Panc1 (cell line): ENCODE results near the gene MRPL10. TPM values are rescaled to one million over a fixed set of nuclear protein-coding genes. Genes with fewer than 3 reads are reported as not detected.

ENCODE experiments used
- ATAC-seq: fragments of 200-7000 bp; cut with Tn5 transposase; 2 replicates; pipeline ENCODE4 v1.9.1; 2020; ENCODE audit warnings: mild to moderate bottlenecking, moderate library complexity
- BruUV-seq: library from RNA; stranded (reverse); fragments of 400-500 nt; replicated peaks from 2 replicates; lab custom pipeline; 2021; lab: Mats Ljungman, UMichigan
- CTCF ChIA-PET: fragments of 300-600 bp; sonication (Branson Sonifier 250); formaldehyde crosslinking; loops from one replicate; lab custom pipeline; 2022; ENCODE audit warnings: antibody characterized with exemption; lab: Charles Lee
- POLR2A ChIA-PET: fragments of 300-600 bp; sonication (Branson Sonifier 250); formaldehyde crosslinking; loops from one replicate; lab custom pipeline; 2022; ENCODE audit warnings: antibody characterized with exemption; lab: Charles Lee
- DNase-seq: peaks from one replicate; pipeline ENCODE4 v3.0.0-alpha.2; 2010; ENCODE audit warnings: low read depth, low spot score
- H3K27ac ChIP-seq: 2 replicates; pipeline ENCODE4 v1.5.1; 2011; ENCODE audit warnings: mild to moderate bottlenecking, low read length, inconsistent platforms
- H3K27me3 ChIP-seq: fragments of 200-500 bp; sonication (Bioruptor generic); 2 replicates; pipeline ENCODE4 v1.6.0; 2014; ENCODE audit warnings: low read length, inconsistent platforms; ENCODE audit not compliant: control insufficient read depth, insufficient read depth
- H3K36me3 ChIP-seq: fragments of 200-500 bp; sonication (Bioruptor generic); 2 replicates; pipeline ENCODE4 v1.5.1; 2014; ENCODE audit warnings: inconsistent platforms, mild to moderate bottlenecking, low read length, moderate library complexity; ENCODE audit not compliant: control insufficient read depth, insufficient read depth
- H3K4me1 ChIP-seq: 2 replicates; pipeline ENCODE4 v1.5.1; 2011; ENCODE audit warnings: inconsistent platforms, mild to moderate bottlenecking, low read length, moderate library complexity; ENCODE audit not compliant: control insufficient read depth, insufficient read depth
- H3K4me3 ChIP-seq, 2 experiments: 2 replicates each; pipeline ENCODE4 v1.5.1; 2011 to 2012; ENCODE audit warnings: low read depth in 2 of 2, low read length in 2 of 2, mild to moderate bottlenecking in 2 of 2, inconsistent platforms in 1 of 2, moderate library complexity in 1 of 2
- H3K9me3 ChIP-seq: fragments of 200-500 bp; sonication (Bioruptor generic); 2 replicates; pipeline ENCODE4 v1.5.1; 2014; ENCODE audit warnings: low read depth, mild to moderate bottlenecking, inconsistent platforms, low read length, moderate library complexity; ENCODE audit not compliant: control insufficient read depth, insufficient read depth
- CTCF ChIP-seq: fragments of 450-650 bp; IDR thresholded peaks from 2 replicates; pipeline ENCODE4 v1.5.1; 2017; ENCODE audit warnings: mild to moderate bottlenecking
- POLR2AphosphoS5 ChIP-seq: IDR thresholded peaks from 2 replicates; pipeline ENCODE4 v1.6.1; 2012; ENCODE audit warnings: mild to moderate bottlenecking, low read depth, low read length, moderate library complexity
- REST ChIP-seq, 2 experiments: IDR thresholded peaks; 2 replicates each; pipeline ENCODE4 v1.6.1; 2011 to 2012; ENCODE audit warnings: low read depth in 2 of 2, control low read depth in 1 of 2, low read length in 1 of 2, mild to moderate bottlenecking in 1 of 2, moderate library complexity in 1 of 2; ENCODE audit not compliant: insufficient read depth in 1 of 2
- SIN3A ChIP-seq: IDR thresholded peaks from 2 replicates; pipeline ENCODE4 v1.6.1; 2012; ENCODE audit warnings: low read depth, mild to moderate bottlenecking, low read length, moderate library complexity, borderline replicate concordance; ENCODE audit not compliant: insufficient read depth
- TCF7L2 ChIP-seq: IDR thresholded peaks from 2 replicates; pipeline ENCODE4 v1.6.1; 2011; ENCODE audit warnings: mild to moderate bottlenecking, low read depth, low read length, inconsistent platforms
- in situ Hi-C: cut with HindIII; loops from 2 replicates; pipeline ENCODE4 v1.10.0; 2016; ENCODE audit warnings: low sequenced_read_pairs, low pct_unique_long_range_greater_than_20kb
- intact Hi-C: fragments of 100-400 bp; cut with micrococcal nuclease; formaldehyde crosslinking; loops from one replicate; pipeline ENCODE4 v1.10.0; 2022; ENCODE audit not compliant: unreplicated experiment
- total RNA-seq: library from RNA; stranded (reverse); gene quantifications from one replicate; pipeline ENCODE4 v1.2.1, GENCODE V29; 2021; ENCODE audit not compliant: unreplicated experiment

The MRPL10 gene
- total RNA-seq, 1 experiment from 2014 or later, result 41.9 TPM

- intact Hi-C loops, result no loop called here
- Histone ChIP-seq H3K27me3 (no peaks in the 10 kb centered on the region), H3K27ac (peak overlapping the region; percentile 97), H3K9me3 (no peaks in the 10 kb centered on the region), H3K36me3 (peaks cover 5% of the 10 kb centered on the region; the same call in 1 of the 2 replicates), H3K4me3 (peak overlapping the region; percentile 80 to 96), H3K4me1 (peaks cover 15% of the 10 kb centered on the region; the same call in 1 of the 2 replicates)
- in situ Hi-C loops, result no loop called here
- POLR2A ChIA-PET, result interaction anchor here (0.6 to 0.7 kb wide), 2 partner anchors 59 to 87 kb away, joined by 3 read pairs; no protein-coding TSS in a partner anchor
- BruUV-seq, result no TSS peak
- TF ChIP-seq POLR2AphosphoS5 (no peak), SIN3A (no peak), REST (IDR thresholded peaks at IDR 0.05; ENCODE audit: insufficient read depth in 1 of 2, low read depth in 2 of 2, low read length in 1 of 2) (no peak), TCF7L2 (no peak), CTCF (no peak)
- CTCF ChIA-PET, result interaction anchor here (0.5 to 1.1 kb wide), 3 partner anchors 9 to 55 kb away, joined by 3 to 5 read pairs (median 3); partner anchors contain the start of genes OSBPL7 and SCRN2
- ATAC-seq (no peak), DNase-seq (no peak)
Measured at GRCh38 chr17:47830396-47831002, 842 bp downstream of the MRPL10 start.

DNA sequence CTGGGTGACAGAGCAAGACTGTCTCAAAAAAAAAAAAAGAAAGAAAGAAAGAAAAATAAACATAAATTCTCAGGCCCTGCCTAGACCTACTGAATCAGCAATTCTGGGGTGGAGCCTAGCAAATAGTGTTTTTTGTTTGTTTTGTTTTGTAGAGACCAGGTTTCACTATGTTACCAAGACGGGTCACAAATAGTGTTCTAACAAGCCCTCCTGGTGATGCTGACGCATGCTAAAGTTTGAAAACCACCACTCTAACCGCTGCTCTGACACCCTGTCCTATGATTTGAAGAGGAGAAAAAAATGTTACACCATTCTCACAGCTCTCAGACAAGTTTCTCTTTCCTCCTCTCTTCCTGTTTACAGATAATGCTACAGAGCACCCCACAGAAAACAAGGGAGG lies 1.5 kb downstream of the MRPL10 start:
- H3K4me1 ChIP-seq, result peaks cover 15% of the 10 kb centered on the region; the same call in 1 of the 2 replicates
- no peak for DNase-seq
- no peaks in the 10 kb centered on the region for H3K9me3 ChIP-seq
- in situ Hi-C loops (no loop called here), intact Hi-C loops (no loop called here)
- H3K36me3 ChIP-seq, result peaks cover 5% of the 10 kb centered on the region; the same call in 1 of the 2 replicates
- H3K27me3 ChIP-seq, result no peaks in the 10 kb centered on the region
- H3K27ac ChIP-seq, result 0 out of 2 replicates have a peak overlapping the region, but pooled peaks have one; percentile 97
- no TSS peak for BruUV-seq
- CTCF ChIA-PET, result interaction anchor here (0.7 to 0.8 kb wide), 2 partner anchors 8 kb away, joined by 3 read pairs; partner anchors contain the start of gene OSBPL7
- POLR2A ChIA-PET, result no interaction called here
- TF ChIP-seq SIN3A (no peak), CTCF (no peak), TCF7L2 (no peak), POLR2AphosphoS5 (no peak), REST (IDR thresholded peaks at IDR 0.05; ENCODE audit: insufficient read depth in 1 of 2, low read depth in 2 of 2, low read length in 1 of 2) (no peak)
- no peak for ATAC-seq
- H3K4me3 ChIP-seq, result peak overlapping the region in 1 of 2 experiments; percentile 96; a peak in 1 of 4 replicates
